Hematopoietic multipotent progenitor cell treated with erythropoietin and hydrocortisone succinate and interleukin-3 and kit ligand, for 4 days (in vitro differentiated cells): ENCODE measurements around the gene HCFC1R1.
"Not testable (repeated sequence)": the region's sequence is repeated elsewhere in the genome, so short reads cannot be mapped to it uniquely, and the experiment has no call there.

Source experiments
- DNase-seq: peaks from one replicate; pipeline ENCODE4 v3.0.0-alpha.2; 2015

HCFC1R1 gene

GRCh38 chr16:3023669-3024478, at the start of gene HCFC1R1, which contains the start of gene THOC6:
TSS of gene HCFC1R1 (minus strand) at chr16:3023942. CDS start at chr16:3023941, 1 bp downstream.
TSS of gene THOC6 (plus strand) at chr16:3024035. CDS start at chr16:3024327, 292 bp downstream.
- DNase-seq, result peak; percentile 99

- no peak for DNase-seq
Measured at GRCh38 chr16:3073448-3073847, 49.7 kb upstream of the HCFC1R1 start.

DNA sequence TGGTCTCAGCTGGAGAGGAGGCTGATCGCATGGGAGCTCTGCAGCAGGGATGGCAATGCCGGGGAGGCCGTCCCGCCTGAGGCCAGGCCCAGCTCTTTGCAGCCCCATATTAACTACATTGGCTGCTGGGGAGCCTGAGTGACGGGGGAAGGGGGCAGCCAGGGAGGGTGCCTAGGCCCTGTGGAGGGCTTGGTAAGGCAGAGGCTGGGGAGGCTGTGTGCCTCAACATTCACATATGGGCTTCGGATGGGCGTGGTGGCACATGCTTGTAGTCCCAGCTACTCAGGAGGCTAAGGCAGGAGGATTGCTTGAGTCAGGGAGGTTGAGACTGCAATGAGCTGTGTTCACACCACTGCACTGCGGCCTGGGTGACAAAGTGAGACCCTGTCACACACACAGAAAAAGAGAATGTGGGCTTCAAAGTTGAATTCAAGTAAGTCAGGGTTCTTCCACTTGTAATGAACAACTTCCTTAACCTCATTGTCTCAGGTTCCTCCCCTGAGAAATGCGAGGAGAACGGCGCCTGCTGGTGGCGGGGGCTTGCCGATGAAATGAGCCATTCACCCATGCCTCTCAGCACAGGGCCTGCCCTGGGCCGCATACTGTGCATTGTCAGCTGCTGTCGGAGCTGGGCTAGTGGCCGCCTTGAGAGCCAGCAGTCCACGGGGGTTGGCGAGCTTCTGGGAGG, 49.0 kb upstream of the HCFC1R1 start:
- DNase-seq, result peak; percentile 41

DNA sequence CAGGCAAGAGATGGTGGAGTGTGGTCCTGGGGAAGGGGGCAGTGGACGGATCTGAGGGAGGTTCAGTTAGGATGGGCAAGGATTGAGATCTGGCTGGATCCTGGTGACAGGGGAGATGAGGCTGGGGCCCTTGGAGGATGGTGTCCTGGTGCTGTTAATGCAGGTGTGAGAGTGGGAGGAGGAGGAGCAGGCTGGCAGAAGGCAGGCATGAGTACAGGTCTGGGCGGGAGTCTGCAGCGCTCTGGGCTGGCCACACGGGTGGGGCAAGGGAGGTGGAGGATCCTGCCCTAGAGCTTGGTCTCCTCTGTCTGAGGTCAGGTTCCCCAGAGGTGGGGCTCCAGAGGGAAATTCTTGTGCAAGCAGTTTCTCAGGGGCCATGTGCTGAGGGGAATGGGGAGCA, 48.4 kb upstream of the HCFC1R1 start:
- DNase-seq, result not testable (repeated sequence)

DNA sequence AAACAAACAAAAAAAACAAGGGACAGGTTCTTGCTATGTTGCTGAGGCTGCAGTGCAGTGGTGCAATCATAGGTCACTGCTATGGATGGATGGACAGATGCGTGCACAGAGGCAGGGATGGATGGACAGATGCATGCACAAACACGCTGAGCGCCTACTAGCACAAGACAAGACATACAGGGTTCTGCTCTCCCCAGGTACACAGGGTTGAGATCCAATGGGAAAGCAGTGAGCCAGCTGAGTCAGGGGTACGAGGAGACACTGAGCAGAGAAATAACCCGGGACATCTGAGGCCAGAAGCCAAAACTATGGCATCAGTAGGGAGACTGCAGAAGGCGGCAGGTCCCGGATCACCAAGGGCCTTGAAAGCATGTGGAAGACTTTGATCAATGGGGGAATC, 47.9 kb upstream of the HCFC1R1 start:
- DNase-seq, result no peak

- no peak for DNase-seq
Measured at GRCh38 chr16:3070608-3071111, 46.9 kb upstream of the HCFC1R1 start.

DNA sequence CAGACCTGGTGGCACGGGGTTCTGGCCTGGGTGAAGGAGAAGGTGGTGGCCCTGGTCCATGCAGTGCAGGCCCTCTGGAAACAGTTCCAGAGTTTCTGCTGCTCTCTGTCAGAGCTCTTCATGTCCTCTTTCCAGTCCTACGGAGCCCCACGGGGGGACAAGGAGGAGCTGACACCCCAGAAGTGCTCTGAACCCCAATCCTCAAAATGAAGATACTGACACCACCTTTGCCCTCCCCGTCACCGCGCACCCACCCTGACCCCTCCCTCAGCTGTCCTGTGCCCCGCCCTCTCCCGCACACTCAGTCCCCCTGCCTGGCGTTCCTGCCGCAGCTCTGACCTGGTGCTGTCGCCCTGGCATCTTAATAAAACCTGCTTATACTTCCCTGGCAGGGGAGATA, 45.4 kb upstream of the HCFC1R1 start:
- DNase-seq, result not testable (repeated sequence)

DNA sequence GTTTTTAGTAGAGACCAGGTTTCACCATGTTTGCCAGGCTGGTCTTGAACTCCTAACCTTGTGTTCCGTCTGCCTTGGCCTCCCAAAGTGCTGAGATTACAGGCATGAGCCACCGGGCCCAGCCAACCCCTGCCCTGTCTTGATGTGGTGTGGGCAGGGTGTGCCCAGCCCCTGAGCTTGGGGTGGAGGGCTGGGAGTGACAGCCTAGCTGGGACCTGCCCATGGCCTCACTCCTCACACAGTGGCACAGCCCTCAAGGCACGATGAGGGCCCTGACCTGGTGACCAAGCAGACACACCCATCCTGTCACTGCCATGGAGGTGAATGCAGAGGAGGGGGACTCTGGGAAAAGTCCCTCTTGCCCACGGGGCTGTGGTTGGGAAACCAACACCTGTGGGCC, 44.7 kb upstream of the HCFC1R1 start:
- DNase-seq, result no peak

- no peak for DNase-seq
Measured at GRCh38 chr16:3066440-3066748, 42.7 kb upstream of the HCFC1R1 start.

GRCh38 chr16:3065742-3066439, 42.1 kb upstream of the HCFC1R1 start:
- no peak for DNase-seq

- no peak for DNase-seq
Measured at GRCh38 chr16:3065069-3065741, 41.5 kb upstream of the HCFC1R1 start, which contains the start of gene IL32. TSS of gene IL32 (plus strand) at chr16:3065640. CDS start at chr16:3065812, 172 bp downstream.

GRCh38 chr16:3063625-3064386, 40.1 kb upstream of the HCFC1R1 start:
- no peak for DNase-seq

- DNase-seq, result no peak
Measured at GRCh38 chr16:3062553-3062952, 38.8 kb upstream of the HCFC1R1 start.

DNA sequence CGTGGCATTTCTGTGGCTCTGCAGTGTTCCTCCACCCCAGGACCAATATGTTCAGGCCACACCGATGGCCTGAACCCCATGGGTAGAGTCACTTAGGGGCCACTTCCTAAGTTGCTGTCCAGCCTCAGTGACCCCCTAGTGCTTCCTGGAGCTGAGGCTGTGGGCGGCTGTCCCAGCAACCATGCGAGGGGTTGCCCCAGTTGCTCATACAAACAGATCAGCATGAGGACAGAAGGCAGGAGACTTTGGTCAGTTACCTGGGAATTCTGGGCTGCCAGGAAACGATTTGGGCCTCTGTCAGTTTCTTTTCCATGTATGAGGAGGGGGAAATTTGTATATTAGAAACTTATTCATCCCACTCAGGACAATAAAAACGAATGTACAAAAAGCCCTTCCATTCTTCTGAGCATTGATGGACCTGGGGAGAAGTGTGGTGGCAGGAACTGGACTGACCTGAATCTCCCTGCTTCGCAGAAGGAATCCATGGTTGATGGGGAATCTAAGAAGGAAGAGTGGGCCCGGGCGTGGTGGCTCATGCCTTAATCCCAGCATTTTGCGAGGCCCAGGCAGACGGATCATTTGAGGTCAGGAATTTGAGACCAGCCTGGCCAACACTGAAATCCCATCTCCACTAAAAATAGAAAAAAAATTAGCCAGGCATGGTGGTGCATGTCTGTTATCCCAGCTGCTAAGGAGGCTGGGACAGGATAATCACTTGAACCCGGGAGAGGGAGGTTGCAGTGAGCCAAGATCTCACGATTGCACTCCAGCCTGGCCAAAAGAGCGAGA, 36.8 kb upstream of the HCFC1R1 start:
- no peak for DNase-seq

DNA sequence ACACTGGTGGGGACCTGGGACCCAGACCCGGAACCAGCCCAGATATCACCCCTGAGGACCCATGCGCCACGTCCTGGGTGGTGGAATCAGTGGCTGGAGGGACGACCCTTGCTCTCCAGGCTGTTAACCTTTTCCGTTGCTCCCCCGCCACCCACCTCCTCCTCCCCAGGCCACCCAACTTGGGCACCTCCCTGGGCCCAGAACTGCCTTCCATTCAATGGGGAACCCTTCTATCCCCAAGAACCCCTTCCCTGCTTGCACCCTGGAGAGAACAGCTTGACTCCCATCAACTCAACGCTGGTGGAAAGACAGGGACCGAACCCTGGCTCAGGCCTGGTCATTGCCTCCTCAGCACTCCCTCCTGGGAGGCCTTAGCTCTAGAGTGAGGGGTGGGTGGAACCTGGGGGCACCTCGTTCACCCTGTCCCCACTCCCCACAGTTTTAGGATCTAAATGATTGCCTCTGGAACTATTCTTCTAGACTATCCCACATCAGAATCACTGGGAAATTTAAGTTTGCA, 36.0 kb upstream of the HCFC1R1 start:
- DNase-seq, result no peak

DNA sequence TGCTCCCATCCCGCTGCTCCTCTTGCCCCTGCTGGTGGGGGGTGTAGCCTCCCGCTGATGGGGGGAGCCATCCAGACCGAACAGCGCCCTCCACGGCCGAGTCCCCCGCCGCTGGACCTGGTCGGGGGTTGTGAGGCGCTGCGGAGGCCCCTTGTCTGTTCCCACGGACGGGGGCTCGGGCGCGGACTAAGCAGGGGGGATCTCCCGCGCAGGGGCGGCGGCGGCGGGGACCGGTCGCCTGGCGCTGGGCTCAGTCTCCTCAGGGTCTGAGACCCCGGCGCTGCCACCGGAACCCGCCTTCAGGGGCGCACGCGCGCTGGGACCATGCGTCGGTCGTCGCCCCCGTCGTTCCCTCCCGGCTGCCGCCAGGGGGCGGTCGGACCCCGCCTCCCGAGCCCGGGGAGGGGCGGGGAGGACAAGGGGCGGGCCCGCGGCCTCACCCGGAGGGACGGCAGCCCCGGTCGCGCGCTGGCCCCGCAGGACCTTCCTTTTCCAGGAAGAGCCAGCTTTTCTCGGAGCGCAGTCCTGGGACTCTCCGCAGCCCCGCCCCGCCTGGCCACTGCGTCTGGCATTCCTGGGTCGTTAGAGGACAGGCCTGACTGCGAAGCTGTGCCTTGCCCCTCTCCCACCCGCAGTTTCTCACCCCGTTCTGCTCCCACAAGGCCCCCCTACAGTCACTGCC, 35.4 kb upstream of the HCFC1R1 start:
- peak; percentile 92 for DNase-seq

DNA sequence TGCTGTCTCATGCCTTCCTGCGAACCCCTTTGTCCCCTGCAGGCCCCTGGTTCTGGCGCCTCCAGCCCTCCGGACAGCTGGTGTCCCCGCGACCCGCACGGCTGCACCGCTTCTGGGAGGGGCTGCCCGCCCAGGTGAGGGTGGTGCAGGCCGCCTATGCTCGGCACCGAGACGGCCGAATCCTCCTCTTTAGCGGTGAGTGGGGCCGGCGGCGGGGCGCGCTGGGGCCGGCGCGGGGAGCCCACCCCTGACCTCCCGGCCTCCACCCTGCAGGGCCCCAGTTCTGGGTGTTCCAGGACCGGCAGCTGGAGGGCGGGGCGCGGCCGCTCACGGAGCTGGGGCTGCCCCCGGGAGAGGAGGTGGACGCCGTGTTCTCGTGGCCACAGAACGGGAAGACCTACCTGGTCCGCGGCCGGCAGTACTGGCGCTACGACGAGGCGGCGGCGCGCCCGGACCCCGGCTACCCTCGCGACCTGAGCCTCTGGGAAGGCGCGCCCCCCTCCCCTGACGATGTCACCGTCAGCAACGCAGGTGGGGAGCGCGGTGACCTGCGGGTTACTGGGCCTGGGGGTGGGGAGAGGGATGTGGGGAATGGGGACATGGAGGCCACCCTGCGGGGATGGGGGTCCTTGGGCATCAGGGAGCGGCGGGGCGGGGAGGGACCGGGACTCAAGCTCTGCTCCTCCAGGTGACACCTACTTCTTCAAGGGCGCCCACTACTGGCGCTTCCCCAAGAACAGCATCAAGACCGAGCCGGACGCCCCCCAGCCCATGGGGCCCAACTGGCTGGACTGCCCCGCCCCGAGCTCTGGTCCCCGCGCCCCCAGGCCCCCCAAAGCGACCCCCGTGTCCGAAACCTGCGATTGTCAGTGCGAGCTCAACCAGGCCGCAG, 34.6 kb upstream of the HCFC1R1 start:
- DNase-seq, result peak; percentile 70

GRCh38 chr16:3057181-3058138, 33.7 kb upstream of the HCFC1R1 start:
- DNase-seq, result no peak
